HG03060 (cell line): ENCODE results near the gene PRDM8.

Experiments used
- ATAC-seq: cut with Tn5 transposase; IDR thresholded peaks from one replicate; pipeline ENCODE4 v1.9.1; 2021; ENCODE audit warnings: low read depth, moderate number of reproducible peaks; ENCODE audit not compliant: unreplicated experiment

Gene PRDM8

GRCh38 chr4:80199004-80199560, 1.8 kb downstream of the PRDM8 start:
- no peak for ATAC-seq

- ATAC-seq = no peak
These were observed 2.6 kb downstream of the PRDM8 start for GRCh38 chr4:80199947-80200346.

GRCh38 chr4:80201252-80202151, 4.2 kb downstream of the PRDM8 start:
- no peak for ATAC-seq

GRCh38 chr4:80202190-80202711, 4.9 kb downstream of the PRDM8 start:
- ATAC-seq = no peak

GRCh38 chr4:80202741-80203553, 5.6 kb downstream of the PRDM8 start:
- ATAC-seq = no peak

GRCh38 chr4:80204433-80205011, 7.2 kb downstream of the PRDM8 start:
- ATAC-seq = no peak

- no peak for ATAC-seq
These were observed 8.8 kb downstream of the PRDM8 start for GRCh38 chr4:80206111-80206510.

- no peak for ATAC-seq
These were observed 9.3 kb downstream of the PRDM8 start for GRCh38 chr4:80206521-80207171.

GRCh38 chr4:80207172-80207583, 9.9 kb downstream of the PRDM8 start:
- ATAC-seq = no peak

- ATAC-seq = no peak
These were observed 10.4 kb downstream of the PRDM8 start for GRCh38 chr4:80207664-80208063.

- ATAC-seq = no peak
These were observed 11.5 kb downstream of the PRDM8 start for GRCh38 chr4:80208610-80209339.

GRCh38 chr4:80209340-80209701, 12.0 kb downstream of the PRDM8 start:
- ATAC-seq = no peak

- ATAC-seq = no peak
These were observed 13.2 kb downstream of the PRDM8 start for GRCh38 chr4:80210549-80210948.

- no peak for ATAC-seq
These were observed 16.0 kb downstream of the PRDM8 start for GRCh38 chr4:80213117-80213815.

- ATAC-seq = no peak
These were observed 18.2 kb downstream of the PRDM8 start for GRCh38 chr4:80215449-80216052.

- no peak for ATAC-seq
These were observed 18.9 kb downstream of the PRDM8 start for GRCh38 chr4:80216100-80216761.

GRCh38 chr4:80219301-80220025, 22.2 kb downstream of the PRDM8 start:
- ATAC-seq = no peak
